GM19025 (cell line): ENCODE data around the gene THAP4.

ENCODE experiments used
- ATAC-seq: cut with Tn5 transposase; IDR thresholded peaks from one replicate; pipeline ENCODE4 v1.9.1; 2021; ENCODE audit warnings: mild to moderate bottlenecking, low read depth, moderate library complexity; ENCODE audit not compliant: unreplicated experiment

The THAP4 gene

DNA sequence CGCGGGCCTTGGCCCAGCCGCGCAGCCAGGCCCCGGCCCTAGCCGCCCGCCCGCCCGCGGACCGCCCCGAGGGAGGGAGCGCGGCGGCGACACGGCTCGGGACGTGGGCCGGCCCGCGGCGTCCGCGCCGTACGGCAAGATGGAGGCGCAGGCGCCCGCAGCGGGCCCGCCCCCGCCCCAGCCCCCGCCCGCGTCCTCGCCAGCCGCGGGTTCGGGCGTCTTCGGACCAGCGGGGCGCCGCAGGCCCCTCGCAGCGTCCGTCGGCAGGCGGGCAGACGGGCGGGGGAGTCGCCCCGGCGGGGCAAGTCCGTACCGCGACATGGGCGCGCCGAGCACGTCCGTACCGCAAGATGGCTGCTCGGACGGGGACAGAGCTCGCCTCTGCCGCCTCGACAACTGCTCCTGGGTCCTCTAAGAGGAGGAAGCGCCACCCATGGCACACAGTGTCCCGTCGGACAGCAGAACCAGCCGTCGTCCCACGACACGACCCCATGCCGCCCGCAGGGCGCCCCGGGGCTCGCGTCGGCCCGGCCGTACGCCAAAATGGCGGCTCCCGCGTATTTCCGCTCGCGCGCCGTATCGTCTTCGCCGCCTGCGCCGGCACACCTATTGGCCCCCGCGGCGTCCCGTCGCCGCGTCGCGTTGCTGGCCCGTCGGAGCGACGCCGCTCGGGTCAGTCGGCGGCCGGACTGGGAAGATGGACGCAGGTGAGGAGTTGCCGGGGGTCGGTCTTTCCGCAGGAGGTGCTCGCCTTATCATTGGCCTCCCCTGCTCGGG is at the start of gene THAP4, which contains the start of gene ATG4B:
Gene THAP4, minus strand, starts transcription at position 141 of the 777 bp plus-strand sequence. CDS start 141 bp downstream, outside the sequence.
Gene ATG4B, plus strand, starts transcription at position 676 of the 777 bp plus-strand sequence. Its CDS starts 22 bp downstream, at position 698.
- ATAC-seq = peak; percentile 58

DNA sequence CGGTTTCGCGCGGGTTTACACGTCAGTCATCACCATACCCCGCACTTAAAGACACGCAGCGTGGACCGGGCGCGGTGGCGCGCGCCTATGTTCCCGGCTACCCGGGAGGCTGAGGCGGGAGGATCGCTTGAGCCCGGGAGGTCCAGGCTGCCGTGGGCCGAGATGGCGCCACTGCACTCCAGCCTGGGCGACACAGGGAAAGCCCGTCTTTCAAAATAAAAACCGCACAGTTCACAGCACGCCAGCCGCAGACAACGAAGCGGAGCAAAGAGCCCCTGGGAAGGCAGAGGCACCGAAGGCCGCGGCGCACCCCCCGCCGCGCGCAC is 49.3 kb upstream of the THAP4 start:
- peak; percentile 11 for ATAC-seq

DNA sequence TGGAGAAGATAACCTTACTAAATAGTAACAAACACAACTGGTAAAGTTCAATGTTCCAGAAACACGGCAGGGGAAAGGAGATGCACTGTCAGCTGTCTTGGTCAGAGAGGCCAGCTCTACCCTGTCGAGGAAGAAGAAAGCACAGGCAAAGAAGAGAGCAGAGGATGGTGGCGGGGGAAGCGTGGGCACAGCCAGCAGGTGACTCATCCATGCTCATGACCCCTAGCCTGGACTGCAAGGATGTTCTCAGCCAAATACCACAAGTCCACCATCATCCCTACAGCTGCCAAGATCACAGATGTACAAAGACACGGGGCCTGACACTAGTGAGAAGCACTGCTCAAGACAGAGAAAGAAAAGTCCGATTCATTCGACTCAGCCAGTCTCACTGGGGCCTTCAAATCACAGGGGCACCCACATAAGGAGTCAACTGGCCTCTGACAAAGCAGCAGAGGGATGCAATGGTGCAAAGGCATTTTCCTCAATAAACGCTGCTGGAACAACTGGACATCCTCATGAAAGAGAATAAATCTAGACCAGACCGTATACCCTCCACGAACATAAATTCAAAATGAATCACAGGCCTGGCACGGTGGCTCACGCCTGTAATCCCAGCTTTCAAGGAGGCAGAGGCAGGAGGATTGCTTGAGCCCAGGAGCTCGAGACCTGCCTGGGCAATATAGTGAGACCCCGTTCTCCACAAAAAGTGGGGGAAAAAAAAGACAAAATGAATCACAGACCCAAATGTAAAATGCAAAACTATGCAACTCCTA is 44.1 kb upstream of the THAP4 start:
- ATAC-seq = no peak

GRCh38 chr2:241680044-241680443 is 43.1 kb upstream of the THAP4 start:
- ATAC-seq = no peak

GRCh38 chr2:241678784-241679540 is 42.0 kb upstream of the THAP4 start:
- no peak for ATAC-seq

- ATAC-seq = no peak
These were observed 41.3 kb upstream of the THAP4 start for GRCh38 chr2:241678307-241678706.

GRCh38 chr2:241677392-241677791 is 40.4 kb upstream of the THAP4 start:
- no peak for ATAC-seq

GRCh38 chr2:241676665-241677064 is 39.7 kb upstream of the THAP4 start:
- ATAC-seq = no peak

- no peak for ATAC-seq
These were observed 38.9 kb upstream of the THAP4 start for GRCh38 chr2:241675885-241676284.

DNA sequence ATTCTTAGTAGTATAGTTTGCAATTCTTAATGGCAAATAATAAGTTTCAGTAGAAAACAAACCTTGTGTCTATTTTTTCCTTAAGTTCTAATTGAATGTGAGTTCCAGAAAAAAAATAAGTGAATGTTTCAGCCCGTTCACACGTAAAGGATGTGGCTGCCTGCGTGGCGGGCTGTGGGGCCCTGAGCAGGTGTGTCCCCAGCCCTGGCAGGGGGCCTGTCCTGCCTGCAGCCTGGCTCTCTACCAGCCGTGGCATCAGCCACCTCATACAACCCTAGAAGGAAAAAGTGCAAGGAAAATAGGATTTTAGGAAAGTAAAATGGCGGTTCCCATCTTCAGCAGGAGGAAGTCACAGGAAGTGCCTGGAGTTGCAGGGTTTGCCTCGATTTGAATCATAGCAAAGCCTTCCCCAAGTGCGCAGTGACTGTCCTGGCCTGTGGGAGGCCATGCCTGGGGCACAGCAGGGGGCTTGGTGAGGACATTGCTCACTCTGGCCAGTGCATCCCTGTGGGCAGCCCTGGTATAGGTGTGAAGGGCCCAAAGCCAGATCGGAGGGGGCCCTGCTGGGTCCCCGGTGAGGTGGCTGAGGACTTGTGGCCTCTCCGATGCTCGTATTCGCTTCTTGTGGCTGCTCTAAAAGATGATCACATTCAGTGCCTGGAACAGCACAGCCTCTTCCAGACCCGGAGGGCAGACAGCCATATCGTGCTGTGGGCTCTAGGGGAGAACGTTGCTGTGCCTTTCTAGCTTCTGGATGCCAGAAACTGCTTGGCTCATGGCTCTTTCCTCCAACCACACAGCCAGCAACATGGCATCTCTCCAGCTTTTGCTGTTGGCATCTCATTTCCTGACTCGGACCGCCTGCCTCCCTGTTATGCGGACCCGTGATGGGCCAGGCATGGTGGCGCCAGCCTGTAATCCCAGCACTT is 37.1 kb upstream of the THAP4 start:
- no peak for ATAC-seq

GRCh38 chr2:241673189-241673663 is 36.3 kb upstream of the THAP4 start:
- ATAC-seq = no peak

DNA sequence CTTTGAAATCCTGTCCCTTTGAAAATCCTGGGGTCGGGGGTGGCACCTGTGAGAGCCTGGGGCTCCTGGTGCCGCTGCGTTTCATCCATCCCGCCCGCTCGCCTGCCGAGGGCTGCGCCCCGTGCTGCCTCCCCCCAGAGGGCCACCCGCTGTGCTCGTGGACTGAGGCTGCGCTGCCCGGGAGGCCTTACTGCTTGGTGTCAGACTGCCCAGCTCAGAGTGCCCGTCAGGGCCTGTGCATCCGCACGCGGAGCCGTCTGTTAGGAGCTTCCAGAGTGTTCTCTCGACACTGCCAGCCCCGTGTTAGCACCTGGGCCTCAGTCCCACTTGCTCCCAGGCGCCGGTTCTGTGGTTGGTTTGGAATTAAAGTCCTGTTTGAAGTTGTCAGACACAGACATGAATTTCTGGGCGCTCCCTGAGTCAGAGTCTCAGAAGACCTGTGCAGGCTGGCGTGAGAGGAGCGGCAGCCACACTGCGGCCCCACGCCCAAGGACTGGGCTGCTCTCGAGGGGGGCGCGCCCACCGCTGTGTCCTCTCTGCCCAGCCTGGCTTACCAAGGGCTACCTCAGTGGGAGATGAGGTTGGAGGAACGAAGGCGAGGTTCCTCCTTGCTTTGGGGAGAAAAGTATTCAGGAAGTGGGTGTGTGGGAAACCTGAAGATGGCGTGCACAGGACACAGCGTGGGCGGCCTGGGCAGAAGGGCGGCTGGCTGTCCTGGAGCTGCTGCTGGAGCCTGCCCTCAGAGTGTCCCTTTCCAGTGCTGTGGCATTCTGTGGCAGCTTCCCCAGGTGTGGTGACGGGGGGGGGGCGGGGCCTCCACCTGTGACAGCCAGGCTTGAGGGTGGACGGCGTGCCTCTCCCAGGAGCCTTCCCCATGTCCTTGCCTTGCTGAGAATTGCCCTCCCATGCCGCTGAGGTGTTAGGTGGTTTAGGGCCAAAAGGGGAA is 35.6 kb upstream of the THAP4 start:
- ATAC-seq = no peak

DNA sequence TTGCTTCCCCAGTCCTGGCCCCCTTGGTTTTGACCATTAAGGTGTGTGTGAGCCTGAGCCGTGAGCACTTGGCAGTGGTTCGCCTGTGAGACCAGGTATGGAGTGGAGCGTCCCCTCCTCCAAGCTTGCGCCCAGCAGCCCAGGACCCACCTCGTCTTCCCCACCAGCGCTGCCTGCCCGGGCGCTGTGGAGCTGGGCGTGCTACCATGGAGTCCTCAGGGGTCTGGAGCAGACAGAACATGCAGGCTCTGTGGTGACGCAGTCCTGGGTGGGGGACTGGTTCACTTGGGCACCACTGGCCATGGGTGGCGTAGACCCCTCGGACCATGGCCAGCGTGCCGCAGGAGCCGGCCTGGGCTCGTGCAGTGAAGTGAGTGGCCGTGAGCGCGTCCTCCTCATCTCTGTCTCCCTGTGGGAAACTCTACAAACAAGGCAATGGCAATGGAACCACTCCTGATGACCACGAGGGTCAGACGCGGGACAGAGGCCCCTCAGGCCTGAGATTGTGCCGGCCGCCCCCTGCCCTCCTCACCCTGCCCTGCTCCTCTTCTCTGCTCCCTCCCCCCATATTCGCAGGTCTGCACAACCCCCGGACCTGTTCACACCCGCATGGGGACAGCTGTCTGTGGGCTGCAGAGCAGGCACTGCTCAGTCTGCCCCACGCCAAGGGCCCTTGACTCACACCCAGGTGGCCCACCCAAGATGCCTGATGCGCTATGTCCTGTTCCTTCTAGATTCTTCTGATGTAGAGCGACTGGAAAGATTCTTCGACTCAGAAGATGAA is 34.7 kb upstream of the THAP4 start:
- no peak for ATAC-seq

- no peak for ATAC-seq
These were observed 33.6 kb upstream of the THAP4 start for GRCh38 chr2:241670333-241671110.

- ATAC-seq = no peak
These were observed 31.9 kb upstream of the THAP4 start for GRCh38 chr2:241668839-241669238.

DNA sequence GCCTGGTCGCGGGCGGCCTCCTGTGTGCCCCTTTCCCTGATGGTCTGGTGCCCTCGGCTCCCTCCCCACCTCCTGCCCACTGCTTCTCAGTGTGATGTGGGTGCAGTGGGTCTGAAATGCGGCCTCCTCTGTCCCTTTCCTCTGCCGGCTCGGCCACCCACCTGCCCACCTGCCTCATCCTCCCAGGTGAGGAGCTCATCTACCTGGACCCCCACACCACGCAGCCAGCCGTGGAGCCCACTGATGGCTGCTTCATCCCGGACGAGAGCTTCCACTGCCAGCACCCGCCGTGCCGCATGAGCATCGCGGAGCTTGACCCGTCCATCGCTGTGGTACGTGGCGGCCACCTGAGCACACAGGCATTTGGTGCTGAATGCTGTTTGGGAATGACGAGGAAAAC is 31.4 kb upstream of the THAP4 start:
- no peak for ATAC-seq
